D341Med (cell line): ENCODE measurements around the gene TRMT112.
A peak's percentile ranks its signal among the peaks of the same experiment; 100 is the strongest.

Experiments used
- DNase-seq: peaks from one replicate; pipeline ENCODE4 v3.0.0; 2012; ENCODE audit warnings: low spot score

Gene TRMT112

GRCh38 chr11:64269540-64270220, 47.7 kb downstream of the TRMT112 start:
- DNase-seq: peak; percentile 92

- DNase-seq: no peak
Observed at GRCh38 chr11:64268893-64269539, 48.3 kb downstream of the TRMT112 start.

- peak; percentile 63 for DNase-seq
Observed at GRCh38 chr11:64268025-64268892, 49.1 kb downstream of the TRMT112 start.

- DNase-seq: no peak
Observed at GRCh38 chr11:64267207-64267945, 50.0 kb downstream of the TRMT112 start.
